Measurements from ENCODE around the gene MAPRE2.

Gene MAPRE2

GRCh38 chr18:35040988-35041814 lies at the start of gene MAPRE2:
Gene MAPRE2 (plus strand): TSS chr18:35041413. CDS start chr18:35041540, 127 bp downstream.
- peak; percentile 95 for DNase-seq

GRCh38 chr18:34991561-34991960 lies 49.7 kb upstream of the MAPRE2 start:
- no peak for DNase-seq

DNA sequence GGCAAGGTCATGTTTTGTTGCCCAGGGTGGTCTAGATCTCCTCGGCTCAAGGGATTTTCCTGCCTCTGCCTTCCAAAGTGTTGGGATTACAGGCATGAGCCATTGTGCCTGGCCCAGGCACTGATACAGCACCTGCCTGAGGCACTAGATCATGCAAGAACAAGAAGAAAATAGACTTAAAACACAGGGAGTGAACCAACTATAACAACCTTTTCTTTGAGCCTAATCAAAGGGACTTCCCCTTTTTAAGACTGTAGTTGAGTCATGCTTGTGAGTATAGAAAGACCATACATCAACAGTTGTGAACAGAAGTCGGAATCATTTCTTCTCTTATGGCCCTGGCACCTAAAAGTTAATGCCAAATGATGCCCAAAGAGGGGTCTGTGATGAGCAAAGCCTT lies 47.9 kb upstream of the MAPRE2 start:
- DNase-seq, result no peak

GRCh38 chr18:34995746-34996145 lies 45.5 kb upstream of the MAPRE2 start:
- DNase-seq, result no peak

DNA sequence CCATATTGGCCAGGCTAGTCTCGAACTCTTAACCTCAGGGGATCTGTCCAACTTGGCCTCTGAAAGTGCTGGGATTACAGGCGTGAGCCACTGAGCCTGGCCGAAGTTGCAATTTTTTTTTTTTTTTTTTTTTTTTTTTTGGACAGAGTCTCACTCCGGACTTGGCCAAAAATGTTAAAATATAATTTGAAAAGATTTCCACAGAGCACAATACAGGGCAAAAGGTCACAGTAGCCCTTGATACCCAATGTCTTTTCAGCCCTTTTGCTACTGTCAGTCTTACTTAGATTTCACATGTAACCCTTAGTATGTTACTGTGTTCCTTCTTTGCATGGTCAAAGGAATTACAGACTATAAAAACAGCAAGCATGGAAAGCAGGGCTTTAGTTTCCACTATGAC lies 42.6 kb upstream of the MAPRE2 start:
- DNase-seq, result no peak

GRCh38 chr18:34999756-35000289 lies 41.4 kb upstream of the MAPRE2 start:
- DNase-seq, result no peak

DNA sequence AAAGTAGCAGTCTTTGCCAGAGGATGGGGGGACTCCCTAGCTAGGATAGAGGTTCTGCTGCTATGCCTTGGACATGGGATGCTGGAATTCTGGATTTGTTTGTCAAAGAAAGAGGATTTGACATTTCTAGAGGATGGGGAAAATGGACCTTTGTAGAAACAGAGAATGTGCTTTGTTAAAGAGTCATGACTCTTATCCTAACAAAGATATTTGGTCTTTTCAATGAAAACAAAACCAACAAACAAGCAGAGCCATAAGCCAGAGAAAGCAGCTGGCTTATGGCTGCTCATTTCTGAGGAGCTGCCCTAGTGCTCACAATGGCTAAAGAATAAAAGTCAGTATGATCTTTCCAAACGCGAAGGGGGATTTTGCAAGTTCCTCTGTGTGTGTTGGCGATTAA lies 40.8 kb upstream of the MAPRE2 start:
- no peak for DNase-seq

DNA sequence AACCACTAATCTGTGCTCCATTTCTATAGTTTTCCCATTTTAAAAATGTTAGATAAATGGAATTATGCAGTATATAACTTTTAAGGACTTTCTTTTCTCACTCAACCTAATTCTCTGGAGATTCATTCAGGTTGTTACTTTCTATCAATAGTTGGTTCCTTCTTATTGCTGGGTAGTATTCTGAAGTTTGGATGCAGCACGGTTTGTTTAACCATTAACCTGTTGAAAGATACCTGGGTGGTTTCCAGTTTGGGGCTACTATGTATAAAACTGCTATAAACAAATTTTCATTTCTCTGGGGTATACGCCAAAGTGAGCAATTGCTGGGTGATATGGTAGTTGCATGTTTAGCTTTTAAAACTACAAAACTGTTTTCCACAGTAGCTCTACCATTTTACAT lies 39.1 kb upstream of the MAPRE2 start:
- DNase-seq, result no peak

GRCh38 chr18:35005963-35006577 lies 35.1 kb upstream of the MAPRE2 start:
- peak; percentile 44 for DNase-seq

- no peak for DNase-seq
Measured at GRCh38 chr18:35010156-35010555, 31.1 kb upstream of the MAPRE2 start.

GRCh38 chr18:35010993-35011392 lies 30.2 kb upstream of the MAPRE2 start:
- no peak for DNase-seq

DNA sequence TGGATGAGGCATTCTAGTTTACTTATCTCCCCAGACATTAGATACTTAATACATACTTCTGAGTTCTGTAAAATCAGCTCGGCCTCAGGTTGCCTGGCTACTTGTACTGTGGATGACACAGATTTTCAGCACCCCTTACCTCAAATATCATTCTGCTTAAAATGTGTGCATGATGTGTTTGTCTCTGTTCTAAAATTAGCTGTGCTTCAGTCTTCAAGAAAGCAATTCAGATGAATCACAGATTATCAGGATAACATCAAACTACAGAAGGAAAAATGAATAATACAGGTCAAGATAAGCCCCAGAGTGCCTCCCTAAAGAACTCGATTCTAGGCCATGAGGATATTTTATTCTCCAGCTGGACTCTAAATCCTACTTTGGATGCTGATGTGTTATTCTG lies 21.3 kb upstream of the MAPRE2 start:
- no peak for DNase-seq

- no peak for DNase-seq
Measured at GRCh38 chr18:35022426-35023001, 18.7 kb upstream of the MAPRE2 start.

- DNase-seq, result no peak
Measured at GRCh38 chr18:35024196-35024595, 17.0 kb upstream of the MAPRE2 start.

GRCh38 chr18:35024965-35025364 lies 16.2 kb upstream of the MAPRE2 start:
- DNase-seq, result no peak

DNA sequence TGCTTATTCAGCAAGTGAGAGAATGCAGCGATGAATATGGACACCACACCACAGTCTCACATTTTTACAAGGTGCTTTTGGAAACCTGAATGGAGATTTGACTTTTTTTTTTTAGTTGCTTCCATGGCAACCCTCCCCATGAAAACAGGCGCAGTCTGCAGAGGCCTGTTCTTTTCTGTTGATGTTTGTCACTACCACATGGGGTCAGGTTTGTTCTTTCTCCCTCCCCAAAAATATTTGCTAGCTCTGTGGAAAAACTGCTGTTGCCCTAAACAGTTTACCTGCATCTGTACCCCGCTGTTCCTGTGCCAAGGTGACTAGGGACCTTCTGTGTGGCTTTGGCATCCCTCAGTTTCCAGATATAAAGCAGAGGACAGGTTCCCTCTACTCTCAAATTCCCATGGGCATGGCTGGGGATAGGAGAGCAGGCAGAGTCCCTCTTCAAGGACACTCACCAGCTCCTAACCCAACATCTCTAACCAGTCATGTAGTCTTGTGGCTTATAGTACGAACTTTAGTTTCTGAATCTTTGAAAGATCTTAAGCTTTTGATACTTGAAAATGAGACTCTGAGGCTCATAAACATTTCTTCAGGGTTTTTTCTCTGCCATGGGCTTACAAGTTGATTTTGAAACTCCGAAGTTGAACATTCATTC lies 14.7 kb upstream of the MAPRE2 start:
- no peak for DNase-seq

DNA sequence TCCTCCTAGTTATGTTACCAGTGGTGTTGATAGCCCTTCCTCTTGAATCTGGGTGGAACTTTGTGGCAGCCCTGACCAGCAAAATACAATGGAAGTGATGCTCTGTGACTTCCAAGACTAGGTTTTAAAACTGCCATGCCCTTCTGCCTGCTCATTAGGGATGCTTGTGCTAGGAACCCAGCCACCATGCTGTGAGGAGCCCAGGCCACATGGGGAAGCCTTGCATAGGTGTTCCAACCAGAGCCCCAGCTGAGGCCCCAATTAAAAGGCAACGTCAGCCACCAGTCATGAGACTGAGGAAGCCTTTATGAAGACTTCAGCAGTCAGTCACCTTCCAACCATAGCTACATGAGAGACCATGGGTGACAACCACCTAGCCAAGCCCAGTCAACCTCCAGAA lies 14.0 kb upstream of the MAPRE2 start:
- no peak for DNase-seq

DNA sequence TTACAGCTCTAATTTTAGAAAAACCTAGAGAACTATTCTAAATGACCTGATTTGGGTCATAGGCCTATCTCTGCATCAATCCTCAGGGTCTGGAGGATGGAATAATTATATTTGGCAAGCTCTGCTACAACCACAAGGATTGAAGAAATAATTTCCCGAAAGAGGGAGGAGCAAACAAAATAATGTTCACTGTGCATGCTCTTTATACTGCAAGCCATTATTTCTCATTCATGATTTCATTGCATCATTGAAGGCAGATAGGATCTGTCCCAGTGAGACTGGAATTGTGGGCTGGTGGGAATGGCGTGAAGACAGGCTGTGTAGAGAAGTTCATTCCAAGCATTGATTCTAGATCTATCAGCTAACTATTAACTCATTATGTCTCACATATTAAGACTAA lies 12.7 kb upstream of the MAPRE2 start:
- DNase-seq, result no peak

DNA sequence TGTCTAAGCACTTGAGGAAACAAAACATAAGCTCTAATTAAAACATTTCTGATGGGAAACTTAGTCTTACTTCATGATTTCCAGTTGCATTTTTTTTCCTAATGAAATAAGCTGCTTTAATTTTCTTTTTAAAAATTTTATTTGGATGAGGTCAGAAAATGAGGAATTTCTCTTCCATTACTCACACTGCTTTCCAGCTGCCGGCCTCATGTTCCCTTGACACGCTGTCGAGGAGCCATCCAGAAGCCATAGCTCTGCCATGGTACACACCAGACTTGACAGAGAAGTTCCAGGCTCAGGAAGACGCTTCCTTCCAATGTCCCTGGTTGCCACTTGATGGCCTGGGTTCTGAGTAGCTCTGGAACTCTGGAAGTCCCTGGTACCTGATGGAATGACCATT lies 12.1 kb upstream of the MAPRE2 start:
- no peak for DNase-seq

DNA sequence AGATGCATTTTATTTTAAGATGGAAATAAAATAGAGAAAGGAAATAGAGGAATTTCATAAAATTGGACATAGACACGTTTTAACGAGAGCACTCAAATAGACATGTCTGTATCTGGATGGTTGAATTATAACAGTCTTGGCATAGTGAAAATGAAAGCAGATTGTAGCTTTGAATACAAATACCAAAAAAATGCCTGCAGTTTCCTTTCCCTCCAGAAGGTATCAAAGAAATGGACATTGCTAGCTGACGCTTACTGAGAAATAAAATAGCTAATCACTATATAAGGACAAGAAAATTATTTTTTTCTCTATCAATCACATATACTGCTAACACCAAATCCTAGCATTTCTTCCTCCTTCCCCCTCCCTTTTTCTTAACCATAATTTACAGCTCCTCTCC lies 11.4 kb upstream of the MAPRE2 start:
- no peak for DNase-seq

DNA sequence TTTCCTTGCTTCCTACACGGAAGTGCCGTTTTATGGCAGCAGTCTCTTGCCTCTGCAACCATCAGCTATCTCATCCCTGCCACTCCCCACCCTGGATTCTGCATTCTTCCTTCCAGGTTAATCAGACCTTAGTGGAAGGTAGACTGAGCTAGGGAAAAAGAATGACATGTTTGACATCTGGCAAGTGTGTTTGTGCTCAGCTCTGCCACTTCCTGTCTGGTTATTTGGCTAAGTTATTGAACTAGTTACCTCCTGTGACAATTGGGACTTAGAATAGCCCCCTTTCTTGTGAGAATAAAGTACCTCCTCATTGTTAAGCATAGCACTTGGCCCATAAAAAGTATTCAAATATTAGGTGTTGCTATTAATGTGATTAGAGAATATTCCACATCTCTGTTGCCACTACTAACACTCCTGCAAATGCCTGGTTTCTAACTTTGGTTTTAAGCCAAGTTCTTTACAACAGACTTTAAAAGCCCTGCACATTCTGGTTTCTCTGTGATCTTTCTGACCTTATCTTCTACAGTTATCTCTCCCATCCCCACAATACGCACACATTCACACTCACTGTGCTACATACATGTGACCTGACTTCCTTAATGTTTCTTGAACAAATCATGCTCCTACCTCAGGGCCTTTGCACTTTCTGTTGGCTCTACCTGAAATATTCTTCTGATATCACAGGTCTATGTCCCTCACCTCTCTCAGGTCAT lies 10.8 kb upstream of the MAPRE2 start:
- DNase-seq, result no peak

GRCh38 chr18:35032113-35032512 lies 9.1 kb upstream of the MAPRE2 start:
- no peak for DNase-seq

DNA sequence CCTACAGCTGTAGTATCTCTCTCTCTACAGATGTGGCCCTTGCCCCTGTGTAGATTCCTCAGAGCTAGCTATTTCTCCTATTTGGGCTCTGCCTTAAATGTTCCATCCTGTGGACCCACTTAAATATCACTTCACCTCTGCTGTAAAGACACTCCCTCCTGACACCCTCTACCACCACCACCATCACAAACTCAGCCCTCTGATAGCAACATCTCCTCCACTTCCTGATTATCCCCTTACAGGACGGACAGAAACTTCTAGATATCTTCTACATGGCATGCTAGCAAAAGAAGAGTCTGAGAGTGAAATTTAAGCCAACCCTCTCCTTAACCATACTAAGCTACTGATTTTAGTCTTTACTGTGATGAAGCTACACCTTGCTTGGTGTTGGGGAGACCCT lies 3.2 kb upstream of the MAPRE2 start:
- no peak for DNase-seq

Data from amniotic stem cell (primary cell).